Measurements from ENCODE around the gene MCM10. TPM values are rescaled to one million over a fixed set of nuclear protein-coding genes. Genes with fewer than 3 reads are reported as not detected.

Gene MCM10
- total and polyA plus RNA-seq, 2 of the 4 experiments (the other 2 are of a cell fraction), result 5.4 to 11.8 TPM

DNA sequence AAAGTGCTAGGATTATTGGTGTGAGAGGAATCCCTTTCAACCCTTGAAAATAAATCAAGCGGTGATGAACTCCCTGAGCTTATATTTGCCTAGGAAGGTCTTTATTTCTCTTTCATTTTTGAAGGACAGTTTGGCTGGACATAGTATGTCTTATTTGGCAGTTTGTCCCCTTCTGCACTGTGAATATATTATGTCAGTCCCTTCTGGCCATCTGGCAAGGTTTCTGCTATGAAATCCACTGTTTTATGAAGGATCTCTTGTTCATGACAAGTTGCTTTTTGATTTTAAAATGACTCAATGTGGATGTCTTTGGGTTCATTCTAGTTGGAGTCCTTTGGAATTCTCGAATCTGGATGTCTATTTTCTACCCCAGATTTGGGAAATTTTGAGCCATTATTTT, 21.7 kb upstream of the MCM10 start:
- WGBS, 2 experiments (ENCODE audit: extremely low coverage in 2 of 2, insufficient read length in 1 of 2), result no CpG with 5 or more reads among the region's 2 CpGs
- no peak overlapping the region for H3K4me3 ChIP-seq (ENCODE audit: insufficient read depth, low read depth, low read length)
- no peak overlapping the region for H3K56ac ChIP-seq (ENCODE audit: extremely low read depth, insufficient read depth, low read length)
- POLR2A ChIA-PET (ENCODE audit: unreplicated experiment), result no interaction called here
- H3K23ac ChIP-seq (ENCODE audit: low read depth, low read length), result no peak overlapping the region
- no peak for DNase-seq
- H2BK20ac ChIP-seq (ENCODE audit: low read depth, low read length), result no peak overlapping the region
- intact Hi-C loops (cut with micrococcal nuclease) (no loop called here), in situ Hi-C loops (cut with MboI; ENCODE audit: low sequenced_read_pairs) (no loop called here), dilution Hi-C loops (cut with HindIII; ENCODE audit: low sequenced_read_pairs, unreplicated experiment) (no loop called here)
- H3K4me2 ChIP-seq (ENCODE audit: low read depth, low read length), result no peak overlapping the region
- H4K20me1 ChIP-seq (ENCODE audit: insufficient read depth, low read length), result no peaks in the 10 kb centered on the region
- BruUV-seq (replicated peaks), result no TSS peak
- no peak overlapping the region for H2AK5ac ChIP-seq (ENCODE audit: low read depth, low read length)
- no peak overlapping the region for H2BK5ac ChIP-seq (ENCODE audit: low read depth, low read length, poor library complexity, severe bottlenecking)
- H3K9ac ChIP-seq (ENCODE audit: low read depth, low read length), result no peak overlapping the region
- H3K9me1 ChIP-seq (ENCODE audit: insufficient read depth, low read length), result no peaks in the 10 kb centered on the region
- H3K18ac ChIP-seq (ENCODE audit: low read depth, low read length), result no peak overlapping the region
- no peak for ATAC-seq (ENCODE audit: low read depth)
- no peak overlapping the region for H3K27ac ChIP-seq (ENCODE audit: insufficient read depth, low read length)
- H2AK9ac ChIP-seq (replicated peaks; ENCODE audit: low read depth, low read length, poor library complexity), result no peak overlapping the region
- no peak overlapping the region for H2BK15ac ChIP-seq (ENCODE audit: low read depth, low read length)
- H3K4ac ChIP-seq (ENCODE audit: low read depth, low read length), result no peak overlapping the region
- H2BK120ac ChIP-seq (ENCODE audit: low read depth, low read length), result no peak overlapping the region
- H3K36me3 ChIP-seq (ENCODE audit: control insufficient read depth, insufficient read depth, low read length), result peaks cover 35% of the 10 kb centered on the region
- H4K5ac ChIP-seq (ENCODE audit: low read depth, low read length), result no peak overlapping the region
- CTCF ChIA-PET, result no interaction called here
- H4K91ac ChIP-seq (ENCODE audit: insufficient read depth, low read depth, low read length), result no peak overlapping the region
- H2AFZ ChIP-seq (replicated peaks; ENCODE audit: low read length, poor library complexity), result no peak overlapping the region
- no peaks in the 10 kb centered on the region for H3K79me1 ChIP-seq (ENCODE audit: low read depth in 1 of 2, low read length in 2 of 2)
- no peak overlapping the region for H4K8ac ChIP-seq (ENCODE audit: low read depth in 2 of 2, low read length in 2 of 2)
- H3K4me1 ChIP-seq (ENCODE audit: control insufficient read depth, insufficient read depth, low read length), result peaks cover 2% of the 10 kb centered on the region; the same call in 1 of the 2 replicates
- no peaks in the 10 kb centered on the region for H3K27me3 ChIP-seq (ENCODE audit: control insufficient read depth, insufficient read depth, low read length)
- H3K9me3 ChIP-seq (ENCODE audit: control insufficient read depth, insufficient read depth, low read length), result no peaks in the 10 kb centered on the region
- H3K14ac ChIP-seq (replicated peaks; ENCODE audit: low read depth, low read length), result no peak overlapping the region
- TF ChIP-seq CEBPB (IDR thresholded peaks at IDR 0.05; ENCODE audit: low read depth, low read length) (no peak), SMC3 (IDR thresholded peaks at IDR 0.05; ENCODE audit: low read depth, low read length) (no peak), MAFK (IDR thresholded peaks at IDR 0.05; ENCODE audit: low read depth, low read length) (no peak), CHD1 (IDR thresholded peaks at IDR 0.05; ENCODE audit: low read depth, low read length) (no peak), RFX5 (IDR thresholded peaks at IDR 0.05; ENCODE audit: low read depth, low read length) (no peak), MXI1 (IDR thresholded peaks at IDR 0.05; ENCODE audit: borderline replicate concordance, low read depth, low read length) (no peak), RCOR1 (IDR thresholded peaks at IDR 0.05; ENCODE audit: insufficient replicate concordance, low read length) (no peak)
- TF ChIP-seq, protein P1, sequence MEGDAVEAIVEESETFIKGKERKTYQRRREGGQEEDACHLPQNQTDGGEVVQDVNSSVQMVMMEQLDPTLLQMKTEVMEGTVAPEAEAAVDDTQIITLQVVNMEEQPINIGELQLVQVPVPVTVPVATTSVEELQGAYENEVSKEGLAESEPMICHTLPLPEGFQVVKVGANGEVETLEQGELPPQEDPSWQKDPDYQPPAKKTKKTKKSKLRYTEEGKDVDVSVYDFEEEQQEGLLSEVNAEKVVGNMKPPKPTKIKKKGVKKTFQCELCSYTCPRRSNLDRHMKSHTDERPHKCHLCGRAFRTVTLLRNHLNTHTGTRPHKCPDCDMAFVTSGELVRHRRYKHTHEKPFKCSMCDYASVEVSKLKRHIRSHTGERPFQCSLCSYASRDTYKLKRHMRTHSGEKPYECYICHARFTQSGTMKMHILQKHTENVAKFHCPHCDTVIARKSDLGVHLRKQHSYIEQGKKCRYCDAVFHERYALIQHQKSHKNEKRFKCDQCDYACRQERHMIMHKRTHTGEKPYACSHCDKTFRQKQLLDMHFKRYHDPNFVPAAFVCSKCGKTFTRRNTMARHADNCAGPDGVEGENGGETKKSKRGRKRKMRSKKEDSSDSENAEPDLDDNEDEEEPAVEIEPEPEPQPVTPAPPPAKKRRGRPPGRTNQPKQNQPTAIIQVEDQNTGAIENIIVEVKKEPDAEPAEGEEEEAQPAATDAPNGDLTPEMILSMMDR (conservative IDR thresholded peaks at IDR 0.05; ENCODE audit: low read depth, low read length), result no peak
- TF ChIP-seq, protein P2, sequence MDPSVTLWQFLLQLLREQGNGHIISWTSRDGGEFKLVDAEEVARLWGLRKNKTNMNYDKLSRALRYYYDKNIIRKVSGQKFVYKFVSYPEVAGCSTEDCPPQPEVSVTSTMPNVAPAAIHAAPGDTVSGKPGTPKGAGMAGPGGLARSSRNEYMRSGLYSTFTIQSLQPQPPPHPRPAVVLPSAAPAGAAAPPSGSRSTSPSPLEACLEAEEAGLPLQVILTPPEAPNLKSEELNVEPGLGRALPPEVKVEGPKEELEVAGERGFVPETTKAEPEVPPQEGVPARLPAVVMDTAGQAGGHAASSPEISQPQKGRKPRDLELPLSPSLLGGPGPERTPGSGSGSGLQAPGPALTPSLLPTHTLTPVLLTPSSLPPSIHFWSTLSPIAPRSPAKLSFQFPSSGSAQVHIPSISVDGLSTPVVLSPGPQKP (IDR thresholded peaks at IDR 0.05; ENCODE audit: borderline replicate concordance, low read depth, low read length), result no peak

Data from IMR-90 (cell line).